SK-MEL-5 (cell line): ENCODE data around the gene ARHGAP11B.
"Not testable (repeated sequence)": the region's sequence is repeated elsewhere in the genome, so short reads cannot be mapped to it uniquely, and the experiment has no call there.

Experiments
- DNase-seq: peaks from one replicate; pipeline ENCODE4 v3.0.0-alpha.2; 2016; ENCODE audit warnings: low read depth, low spot score
- in situ Hi-C: cut with HindIII; loops from 2 replicates; pipeline ENCODE4 v1.10.0; 2016; ENCODE audit warnings: low sequenced_read_pairs, high pct_unique_total_duplicates, low pct_unique_long_range_greater_than_20kb

Gene ARHGAP11B

DNA sequence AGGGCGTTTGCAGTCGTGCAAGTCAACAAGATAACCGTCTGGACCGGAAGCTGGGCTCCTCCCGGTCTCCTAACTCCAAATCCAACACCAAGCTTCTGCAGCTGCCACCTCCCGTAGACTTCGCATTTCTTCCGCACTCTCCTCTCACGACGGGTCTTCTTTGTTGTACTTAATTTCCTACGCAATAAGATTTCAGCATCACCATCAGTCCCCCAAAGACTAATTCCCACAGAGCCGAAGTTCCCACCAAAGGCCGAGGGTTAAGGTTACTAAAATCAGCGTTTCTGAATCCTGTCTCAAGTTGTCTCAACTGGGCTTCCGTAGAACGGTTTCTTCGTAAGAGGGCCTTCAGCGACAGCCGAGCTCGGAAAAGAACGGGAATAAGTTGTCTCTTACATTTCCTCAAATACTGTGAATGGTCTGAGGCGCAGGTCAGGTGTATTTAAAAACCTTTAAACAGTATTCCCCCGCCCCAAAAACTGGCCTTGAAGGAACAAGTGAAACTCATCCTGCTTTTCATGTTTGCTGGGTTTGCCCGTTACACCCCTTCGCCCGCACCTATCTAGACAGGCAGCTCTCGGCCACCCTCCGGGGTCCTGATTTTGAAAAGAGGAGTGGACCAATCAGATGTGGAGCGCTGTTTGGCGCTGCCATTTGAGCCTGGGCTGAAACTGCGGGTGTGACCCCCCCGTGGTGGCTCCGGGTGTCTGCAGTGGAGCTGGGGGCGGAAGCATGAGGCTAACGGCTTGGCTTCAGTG lies at the start of gene ARHGAP11B:
TSS of gene ARHGAP11B (plus strand) at position 693 of the 758 bp plus-strand sequence.
- DNase-seq: peak; percentile 96
- in situ Hi-C loops: not testable (repeated sequence)

DNA sequence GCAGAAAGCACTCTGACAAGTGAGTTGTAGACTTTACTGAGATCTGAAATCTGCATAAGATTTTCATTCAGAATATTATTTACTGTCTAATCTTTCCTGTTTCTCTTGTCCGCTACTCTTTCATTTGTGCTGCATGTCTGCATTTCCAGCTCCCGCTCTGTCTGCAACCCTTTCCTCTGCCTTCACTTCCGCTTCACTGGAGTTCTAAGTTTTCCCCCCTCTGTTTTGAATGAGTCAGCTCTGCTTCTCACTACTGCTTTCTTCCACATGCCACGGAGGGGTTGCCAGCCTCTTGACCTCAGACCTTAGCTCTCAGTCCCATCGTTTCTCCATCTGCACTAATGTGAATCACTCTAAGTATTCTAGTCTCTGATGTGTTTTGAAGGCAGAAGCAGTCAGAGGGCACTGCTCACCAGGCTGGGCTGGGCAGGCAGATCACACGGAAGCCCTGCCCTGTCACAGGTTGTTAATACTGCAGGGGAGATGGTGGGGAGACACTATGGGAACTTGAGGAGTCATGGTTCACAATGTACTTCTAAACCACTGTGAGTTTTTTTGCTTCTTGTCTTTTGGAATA lies 46.4 kb upstream of the ARHGAP11B start:
- in situ Hi-C loops, DNase-seq: not testable (repeated sequence)

DNA sequence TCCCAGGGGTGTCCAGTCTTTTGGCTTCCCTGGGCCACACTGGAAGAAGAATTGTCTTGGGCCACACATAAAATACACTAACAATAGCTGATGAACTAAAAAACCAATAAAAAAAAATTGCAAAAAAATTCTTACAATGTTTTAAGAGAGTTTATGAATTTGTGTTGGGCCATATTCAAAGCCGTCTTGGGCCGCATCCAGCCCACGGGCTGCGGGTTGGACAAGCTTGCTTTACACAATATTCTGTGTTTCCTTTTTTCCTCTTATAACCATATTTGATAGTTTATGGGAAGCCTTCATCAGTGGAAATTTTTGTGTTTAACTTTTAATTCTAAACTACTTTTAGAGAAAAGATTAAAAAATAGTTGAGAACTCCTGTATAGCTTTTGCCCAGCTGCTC lies 45.2 kb upstream of the ARHGAP11B start:
- in situ Hi-C loops, DNase-seq: not testable (repeated sequence)

DNA sequence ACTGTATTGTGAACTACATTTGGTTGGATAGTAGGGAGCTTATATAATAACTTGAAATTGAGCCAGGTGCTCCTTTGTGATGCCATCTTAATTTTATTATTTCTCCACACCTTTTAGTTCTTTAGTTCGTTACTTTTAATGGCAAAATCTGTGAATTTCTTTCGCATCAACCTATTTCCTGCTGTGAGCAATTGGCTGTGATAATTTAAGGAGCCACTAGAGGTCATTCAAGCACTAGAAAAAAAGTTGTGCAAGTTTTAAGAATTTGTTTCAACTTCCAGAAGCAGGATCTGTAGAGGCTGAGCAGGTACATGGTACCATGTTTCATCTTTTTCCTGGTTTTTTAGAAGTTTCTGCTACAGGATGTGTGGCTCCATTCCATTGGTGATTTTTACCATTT lies 27.0 kb upstream of the ARHGAP11B start:
- in situ Hi-C loops, DNase-seq: not testable (repeated sequence)

DNA sequence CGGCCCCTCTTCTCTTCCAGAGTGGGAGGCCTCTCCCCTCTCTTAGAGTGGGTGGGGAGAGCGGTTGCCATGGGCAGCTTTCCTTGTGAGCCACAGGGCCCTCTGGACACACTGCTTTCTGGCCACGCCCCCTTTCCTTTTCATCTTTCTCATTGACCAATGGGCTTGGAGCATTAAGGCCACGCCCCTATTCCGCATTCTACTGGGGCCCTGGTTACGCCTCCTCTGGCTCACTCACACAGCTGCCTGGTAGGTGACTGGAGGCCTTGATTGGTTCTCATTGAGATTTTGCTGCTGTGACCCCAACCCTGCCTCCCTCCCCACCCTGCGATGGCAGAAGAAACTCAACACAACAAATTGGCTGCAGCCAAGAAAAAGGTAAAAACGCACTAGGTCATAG lies 22.1 kb upstream of the ARHGAP11B start, which contains the start of gene GOLGA8H:
TSS of gene GOLGA8H (plus strand) at position 233 of the 400 bp plus-strand sequence. CDS start at position 331, 98 bp downstream.
- DNase-seq, in situ Hi-C loops: not testable (repeated sequence)

DNA sequence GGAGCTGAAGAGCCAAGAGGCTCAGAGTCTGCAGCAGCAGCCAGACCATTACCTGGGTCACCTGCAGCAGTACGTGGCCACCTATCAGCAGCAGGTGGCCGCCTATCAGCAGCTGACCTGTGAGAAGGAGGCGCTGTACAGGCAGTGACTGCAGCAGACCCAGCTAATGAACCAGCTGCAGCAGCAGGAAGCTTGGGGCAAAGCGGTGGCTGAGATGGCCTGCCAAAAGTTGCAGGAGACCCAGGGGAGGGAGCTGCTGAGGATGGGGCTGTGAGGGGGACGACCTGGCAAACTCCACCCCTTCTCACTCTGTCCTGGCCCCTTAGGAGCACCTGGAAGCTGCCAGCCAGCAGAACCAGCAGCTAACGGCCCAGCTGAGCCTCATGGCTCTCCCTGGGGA lies 13.7 kb upstream of the ARHGAP11B start:
- DNase-seq, in situ Hi-C loops: not testable (repeated sequence)

DNA sequence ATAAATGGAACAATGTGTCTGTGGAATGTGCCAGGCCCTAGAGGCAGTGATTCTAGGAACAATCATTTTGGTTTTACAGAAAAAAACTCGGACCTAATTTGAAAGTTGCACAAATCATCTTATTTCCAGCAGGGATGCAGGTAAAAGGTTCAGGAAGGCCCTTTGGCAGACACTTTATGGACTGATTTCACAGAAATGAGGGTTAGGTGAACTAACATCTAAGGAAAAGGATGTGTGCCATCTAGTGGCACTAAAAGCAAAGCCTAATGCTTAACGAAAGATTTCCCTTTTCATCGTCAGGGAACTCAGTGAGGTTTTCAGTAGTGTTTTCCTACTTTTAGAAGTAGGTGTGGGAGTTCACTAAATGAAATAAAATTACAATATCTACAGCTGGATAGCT lies 4.6 kb upstream of the ARHGAP11B start:
- peak; percentile 15 for DNase-seq
- in situ Hi-C loops: not testable (repeated sequence)

DNA sequence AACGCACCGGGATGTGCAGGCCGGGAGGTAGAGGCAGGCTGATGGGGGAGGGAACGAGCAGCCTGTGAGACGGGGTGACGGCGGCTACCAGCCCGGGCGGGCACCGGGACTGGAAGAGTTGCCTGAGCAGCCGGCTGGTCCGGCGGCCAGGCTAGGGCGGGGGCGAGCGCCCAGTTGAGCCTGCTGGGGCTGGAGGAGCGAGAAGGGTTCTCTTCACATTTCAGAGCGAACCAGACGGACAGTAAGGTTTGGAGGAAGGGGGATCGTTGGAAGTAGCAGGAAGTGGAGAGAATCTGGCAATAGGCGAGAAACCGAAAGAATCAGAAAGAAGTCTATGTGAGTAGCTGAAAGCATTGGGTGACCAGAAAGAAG lies 252 bp downstream of the ARHGAP11B start:
- in situ Hi-C loops: not testable (repeated sequence)
- DNase-seq: peak; percentile 8

DNA sequence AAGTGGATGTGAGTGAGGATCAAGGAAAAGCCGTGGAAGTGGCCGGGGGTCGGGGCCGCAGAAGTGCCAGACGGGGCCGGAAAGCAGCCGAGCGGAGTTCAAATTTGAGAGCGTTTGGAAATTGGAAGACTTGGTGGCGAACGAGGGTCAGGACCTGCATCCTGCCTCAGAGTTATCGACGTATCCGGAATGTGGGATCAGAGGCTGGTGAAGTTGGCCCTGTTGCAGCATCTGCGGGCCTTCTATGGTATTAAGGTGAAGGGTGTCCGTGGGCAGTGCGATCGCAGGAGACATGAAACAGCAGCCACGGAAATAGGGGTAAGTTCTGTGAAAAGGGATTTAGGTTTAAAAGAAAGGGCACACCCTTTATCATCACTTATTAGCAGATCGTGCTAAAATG lies 704 bp downstream of the ARHGAP11B start:
- DNase-seq, in situ Hi-C loops: not testable (repeated sequence)

DNA sequence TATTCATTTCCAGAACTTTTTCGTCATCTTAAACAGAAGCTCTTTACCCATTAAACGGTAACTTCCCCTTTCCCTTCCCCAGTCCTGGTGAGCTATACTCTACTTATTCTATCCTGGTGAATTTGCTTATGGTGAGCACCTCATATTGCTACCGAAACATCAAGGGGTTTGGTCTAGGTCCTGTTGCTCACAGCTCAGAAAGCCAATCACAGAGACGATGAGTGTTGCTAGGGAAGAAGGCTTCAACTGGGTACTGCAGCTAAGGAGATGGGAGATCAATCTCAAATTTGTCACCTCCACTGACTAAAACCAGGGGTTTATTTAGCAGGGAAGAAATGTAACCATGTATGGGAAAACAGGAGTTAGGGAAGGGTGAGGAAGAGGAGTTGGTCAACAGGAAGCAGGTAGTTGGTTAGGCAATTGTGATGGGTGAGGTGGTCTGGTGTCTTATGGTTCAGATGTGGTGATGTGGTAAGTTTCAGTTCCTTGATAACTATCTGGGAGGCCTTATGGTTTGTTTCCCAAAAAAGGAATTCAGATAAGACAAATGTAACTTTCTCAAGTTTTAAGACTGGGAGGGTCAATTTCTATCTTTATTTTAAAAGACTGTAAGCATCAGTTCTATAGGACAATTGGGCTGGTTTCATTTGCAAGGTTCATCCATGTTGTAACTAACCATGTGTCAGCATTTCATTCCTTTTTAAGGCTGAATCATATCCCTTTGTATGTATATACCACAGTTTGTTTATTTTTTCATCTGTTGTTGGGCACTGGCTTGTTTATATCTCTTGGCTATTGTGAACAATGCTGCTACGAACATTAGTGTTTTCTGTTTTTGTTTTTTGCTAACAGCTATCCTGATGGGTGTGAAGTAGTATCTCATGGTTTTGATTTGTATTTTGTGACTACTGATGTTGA lies 24.3 kb downstream of the ARHGAP11B start:
- DNase-seq: peak; percentile 11
- in situ Hi-C loops: no loop called here

DNA sequence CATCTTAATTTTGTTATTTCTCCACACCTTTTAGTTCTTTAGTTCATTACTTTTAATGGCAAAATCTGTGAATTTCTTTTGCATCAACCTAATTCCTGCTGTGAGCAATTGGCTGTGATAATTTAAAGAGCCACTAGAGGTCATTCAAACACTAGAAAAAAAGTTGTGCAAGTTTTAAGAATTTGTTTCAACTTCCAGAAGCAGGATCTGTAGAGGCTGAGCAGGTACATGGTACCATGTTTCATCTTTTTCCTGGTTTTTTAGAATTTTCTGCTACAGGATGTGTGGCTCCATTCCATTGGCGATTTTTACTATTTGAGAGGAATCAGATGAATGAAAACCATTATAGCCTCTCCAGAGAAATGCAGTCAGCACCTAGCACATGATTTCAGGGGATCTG lies 35.2 kb downstream of the ARHGAP11B start:
- peak; percentile 50 for DNase-seq
- in situ Hi-C loops: not testable (repeated sequence)

DNA sequence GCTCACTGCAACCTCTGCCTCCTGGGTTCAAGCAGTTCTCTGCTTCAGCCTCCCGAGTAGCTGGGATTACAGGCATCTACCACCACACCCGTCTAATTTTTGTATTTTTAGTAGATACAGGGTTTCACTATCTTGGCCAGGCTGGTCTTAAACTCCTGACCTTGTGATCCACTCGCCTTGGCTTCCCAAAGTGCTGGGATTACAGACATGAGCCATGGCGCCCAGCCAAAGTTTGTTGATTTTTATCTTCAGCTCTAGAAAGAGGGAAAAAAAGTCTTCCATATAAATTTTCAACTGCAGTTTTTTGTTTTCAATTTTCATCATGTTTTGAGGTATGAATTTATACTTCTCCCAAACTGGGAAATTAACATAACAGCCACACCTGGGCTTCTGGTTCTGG lies 43.7 kb downstream of the ARHGAP11B start:
- DNase-seq, in situ Hi-C loops: not testable (repeated sequence)

DNA sequence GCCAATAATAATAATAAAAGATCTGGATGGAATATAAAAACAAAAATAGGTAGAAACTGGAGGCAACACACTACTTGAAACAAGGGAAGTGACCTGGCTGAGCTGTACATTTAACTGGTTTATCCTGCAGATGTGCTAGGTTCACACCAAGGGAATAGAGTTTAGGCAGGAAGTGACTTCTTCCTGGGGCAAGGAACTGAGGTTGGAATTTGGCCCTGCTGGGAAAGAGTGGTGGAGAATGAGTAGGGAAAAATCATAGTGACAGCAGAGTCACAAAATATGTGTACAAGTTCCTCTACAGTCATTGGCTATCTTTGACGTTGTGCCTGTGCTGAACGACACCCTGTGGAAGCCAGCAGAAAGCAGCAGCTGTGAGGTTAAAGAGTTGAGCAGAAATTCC lies 44.1 kb downstream of the ARHGAP11B start:
- DNase-seq: no peak
- in situ Hi-C loops: no loop called here

DNA sequence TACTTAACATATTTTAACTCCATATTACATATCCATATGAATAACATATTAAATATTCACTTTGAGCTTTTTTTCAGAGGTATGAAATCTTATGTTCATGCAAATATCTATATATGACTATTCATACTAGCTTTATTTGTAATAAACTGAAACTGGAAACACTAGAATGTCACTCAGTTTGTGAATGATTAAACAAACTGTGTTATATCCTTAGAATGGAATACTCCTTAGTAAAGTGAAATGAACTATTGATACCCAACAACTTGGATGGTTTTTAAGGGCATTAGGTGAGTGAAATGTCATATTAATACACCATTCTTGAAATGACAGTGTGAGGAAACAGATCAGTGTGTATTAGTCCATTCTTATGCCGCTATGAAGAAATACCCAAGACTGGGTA lies 45.4 kb downstream of the ARHGAP11B start:
- no peak for DNase-seq
- in situ Hi-C loops: no loop called here

DNA sequence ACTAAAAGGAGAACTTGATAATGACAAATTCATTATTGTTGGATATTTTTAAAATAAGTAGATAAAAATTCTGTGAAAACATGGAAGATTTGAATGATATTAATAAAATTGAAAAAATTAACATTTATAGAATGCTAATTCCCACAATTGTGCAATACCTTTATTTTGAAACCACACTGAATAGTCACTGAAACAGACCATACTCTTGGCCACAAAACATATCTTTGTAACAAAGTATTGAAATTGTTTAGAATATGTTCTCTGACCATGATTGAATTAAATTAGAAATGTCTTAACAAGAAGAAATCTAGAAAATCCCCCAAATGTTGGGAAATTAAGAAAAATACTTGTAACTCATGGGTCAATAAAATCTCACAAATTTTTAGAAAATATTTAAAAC lies 49.2 kb downstream of the ARHGAP11B start:
- DNase-seq: no peak
- in situ Hi-C loops: no loop called here

DNA sequence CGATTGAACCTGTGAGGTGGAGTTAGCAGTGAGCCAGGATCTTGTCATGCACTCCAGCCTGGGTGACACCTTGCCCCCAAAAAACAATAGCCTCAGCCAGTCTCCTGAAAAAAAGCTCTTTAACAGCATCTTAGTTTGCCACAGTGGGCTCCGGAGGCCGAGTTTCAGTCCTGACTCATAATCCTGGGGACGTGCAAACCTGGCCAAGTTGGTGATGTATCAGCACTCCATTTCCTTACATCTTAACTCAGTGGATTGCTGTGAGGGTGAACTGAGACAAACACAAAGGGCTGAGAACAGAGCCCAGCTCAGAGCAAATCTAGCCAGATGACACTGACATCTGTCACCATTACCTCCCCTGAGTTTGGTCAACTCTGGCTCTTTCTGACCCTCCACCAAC lies 50.0 kb downstream of the ARHGAP11B start:
- in situ Hi-C loops, DNase-seq: not testable (repeated sequence)

DNA sequence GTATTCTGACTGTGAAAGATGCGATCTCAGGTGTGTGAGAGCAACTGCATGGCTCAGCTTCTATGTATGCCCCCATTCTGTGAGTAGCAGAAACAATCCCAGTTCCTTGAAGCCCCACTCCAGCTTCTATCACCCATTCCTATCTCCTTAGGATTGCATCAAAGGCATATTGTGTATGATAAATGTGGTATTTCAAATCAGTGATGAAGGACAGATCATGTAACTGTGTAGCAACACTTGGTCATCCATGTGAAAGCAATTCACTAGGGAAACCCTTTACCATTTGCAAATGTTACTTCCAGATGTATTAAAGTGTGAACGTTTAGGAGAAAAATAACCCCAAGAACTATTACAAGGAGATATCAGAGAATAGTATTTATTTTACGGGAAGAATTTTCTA lies 55.1 kb downstream of the ARHGAP11B start:
- DNase-seq, in situ Hi-C loops: not testable (repeated sequence)

DNA sequence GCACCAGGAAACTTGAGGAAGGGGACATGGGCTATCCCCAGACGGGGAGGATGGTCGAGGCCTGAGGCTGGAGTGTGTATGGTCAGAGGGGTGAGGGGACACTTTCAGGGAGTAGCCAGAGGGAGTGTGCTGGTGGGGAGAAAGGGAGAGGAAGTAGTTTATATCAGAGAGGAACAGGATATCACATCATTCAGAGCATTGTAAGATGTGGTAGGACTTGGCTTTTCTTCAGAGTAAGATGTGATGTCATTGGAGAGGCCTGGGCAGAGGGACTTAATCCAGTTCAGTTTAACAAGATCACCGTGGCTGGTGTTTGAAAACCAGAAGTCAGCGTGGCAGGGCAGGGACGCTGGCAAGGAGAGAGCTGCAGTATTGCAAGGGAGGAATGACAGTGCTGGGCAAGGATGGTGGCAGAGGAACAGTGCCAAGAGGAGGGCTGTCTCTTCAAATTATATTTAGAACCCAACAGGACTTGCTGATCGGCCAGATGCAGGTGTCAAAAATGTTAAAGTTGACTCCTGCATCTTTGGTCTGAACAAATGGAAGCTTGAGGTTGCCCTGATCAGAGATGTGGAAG lies 59.9 kb downstream of the ARHGAP11B start:
- in situ Hi-C loops, DNase-seq: not testable (repeated sequence)
